Renal pelvis (tissue), 12 donors: ENCODE measurements around the gene CACNA2D2. TPM values are rescaled to one million over a fixed set of nuclear protein-coding genes. Genes with fewer than 3 reads are reported as not detected.

Experiments used
- DNase-seq: peaks from one replicate; pipeline ENCODE4 v3.0.0-alpha.2; 2013
- long read RNA-seq, 16 experiments: transcript quantifications; one replicate each; lab custom pipeline, GENCODE V29; 2026
- polyA plus RNA-seq, 3 donors: library from polyadenylated mRNA; unstranded; fragments of 120-200 nt; gene quantifications; one replicate each; pipeline ENCODE4 v1.2.1, GENCODE V29; 2013; ENCODE audit not compliant: insufficient read length in 3 of 3

Gene CACNA2D2
- polyA plus RNA-seq = 10 to 100 TPM; 17.2 to 18.3 (median 17.9) TPM
- long read RNA-seq, donor 1 = 0 reads
- long read RNA-seq, donor 2 = 0 reads
- long read RNA-seq, donor 3 = 0 reads
- long read RNA-seq, donor 4 = 0 reads
- long read RNA-seq, donor 5 = 0 reads
- long read RNA-seq, donor 6 = 0 reads
- long read RNA-seq, donor 7 = 0 reads
- long read RNA-seq, donor 8 = 0 reads
- long read RNA-seq, donor 9, partial matches to known transcripts = 5 of 5 reads
- long read RNA-seq, donor 9, other reads (novel, unspliced or antisense) = 0 of 5 reads
- long read RNA-seq, donor 10 = 0 reads
- long read RNA-seq, donor 11 = 0 reads
- long read RNA-seq, donor 12 = 0 reads
- long read RNA-seq, donor 13 = 0 reads
- long read RNA-seq, donor 14 = 0 reads
- long read RNA-seq, donor 15, partial matches to known transcripts = 0 of 5 reads
- long read RNA-seq, donor 15, other reads (novel, unspliced or antisense) = 5 of 5 reads
- long read RNA-seq, donor 16 = 0 reads

DNA sequence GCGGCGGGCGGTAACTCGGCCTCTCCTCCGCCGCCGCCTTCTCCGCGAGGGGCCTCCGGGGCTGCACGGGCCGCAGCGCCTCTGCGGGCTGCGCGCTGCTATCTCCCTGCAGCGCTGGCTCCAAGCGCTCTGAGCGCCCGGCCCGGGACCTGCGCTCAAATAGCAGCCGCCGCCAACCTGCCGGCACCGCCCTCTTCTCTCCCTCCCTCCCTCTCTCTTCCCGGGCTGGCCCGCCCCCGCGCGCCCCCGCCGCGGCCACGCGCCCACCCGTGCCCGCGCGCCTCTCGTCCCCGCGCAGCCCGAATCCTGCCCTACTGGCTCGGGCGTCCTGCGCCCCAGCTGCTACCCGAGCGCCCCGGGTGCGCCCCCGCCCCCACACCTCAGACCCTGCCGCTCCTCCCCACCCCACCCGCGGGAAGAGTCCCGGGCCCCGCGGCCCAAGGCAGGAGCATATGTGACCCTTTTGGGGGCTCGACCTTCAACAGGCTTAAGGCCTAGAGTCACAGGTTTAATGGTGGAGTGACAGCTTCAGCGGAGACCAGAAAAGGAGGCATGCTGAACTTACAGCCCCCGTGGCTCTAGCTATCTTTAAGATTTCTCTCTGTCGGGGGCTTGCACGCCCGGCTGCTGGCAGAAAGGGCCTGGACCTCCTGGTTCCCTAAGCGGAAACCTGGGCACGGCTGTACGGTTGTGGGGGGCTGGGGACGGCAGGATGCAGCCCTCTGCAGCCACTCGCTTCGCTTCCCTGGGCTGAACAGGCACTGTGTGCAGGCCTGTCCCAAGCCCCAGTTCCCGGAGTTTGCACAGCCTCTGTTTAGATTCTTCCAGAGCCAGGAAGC, at the start of gene CACNA2D2:
Gene CACNA2D2, minus strand, starts transcription at position 131 of the 839 bp plus-strand sequence. CDS start 211 bp downstream, outside the sequence.
- peak; percentile 48 for DNase-seq

DNA sequence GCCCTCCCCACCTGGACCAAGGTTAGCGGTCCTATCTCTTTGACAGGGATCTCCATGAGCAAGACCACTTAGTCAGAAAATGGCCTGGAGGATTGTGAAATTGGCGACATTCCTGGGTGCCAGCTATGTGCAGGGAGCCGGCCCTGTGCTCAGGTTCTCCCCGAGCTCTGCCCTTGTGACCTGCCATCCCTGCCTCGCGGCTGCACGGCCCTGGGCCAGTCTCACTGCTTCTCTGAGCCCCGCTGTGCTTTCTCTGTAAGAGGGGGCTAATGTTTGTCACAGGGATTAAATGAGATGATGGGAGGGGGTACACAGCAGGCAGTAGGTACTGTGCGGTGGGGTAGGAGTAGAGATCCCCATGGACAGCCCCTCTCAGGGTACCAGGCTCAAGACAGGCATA, 49.2 kb upstream of the CACNA2D2 start:
- no peak for DNase-seq

DNA sequence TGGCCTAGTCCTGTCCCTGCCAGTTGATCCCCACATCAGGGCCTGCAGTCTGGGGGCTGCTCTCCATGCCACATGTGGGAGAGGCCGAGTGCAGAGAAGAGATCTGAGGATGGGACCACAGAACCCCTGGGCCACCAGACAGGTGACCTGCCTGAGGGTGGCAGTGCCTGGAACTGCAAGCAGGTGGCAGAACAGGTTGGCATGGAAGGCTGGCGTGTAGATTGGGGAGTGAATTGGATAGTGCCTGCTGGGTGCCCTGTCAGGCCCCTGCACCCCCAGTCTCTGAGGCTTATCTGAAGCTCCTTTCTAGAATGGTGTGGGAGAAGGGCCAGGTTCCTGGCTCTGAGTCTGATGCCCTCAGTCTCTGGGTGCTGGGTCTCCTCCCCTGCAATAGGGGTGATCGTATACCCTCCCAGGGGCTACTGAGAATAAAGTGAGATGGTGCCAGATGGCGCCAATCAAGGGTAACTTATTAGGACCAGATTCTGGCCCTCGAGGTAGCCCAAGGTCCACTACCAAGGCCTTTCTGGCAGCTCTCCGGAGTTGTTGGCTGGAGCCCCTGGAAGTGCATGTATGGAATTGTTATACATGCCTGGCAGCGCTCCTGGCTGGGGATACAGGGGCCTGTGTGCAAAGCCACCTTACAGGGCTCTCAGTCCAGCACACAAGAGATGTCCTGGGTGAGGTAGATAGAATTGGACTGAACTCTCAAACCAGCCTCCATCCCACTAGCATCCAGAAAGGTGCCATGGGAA, 48.4 kb upstream of the CACNA2D2 start:
- DNase-seq = no peak

DNA sequence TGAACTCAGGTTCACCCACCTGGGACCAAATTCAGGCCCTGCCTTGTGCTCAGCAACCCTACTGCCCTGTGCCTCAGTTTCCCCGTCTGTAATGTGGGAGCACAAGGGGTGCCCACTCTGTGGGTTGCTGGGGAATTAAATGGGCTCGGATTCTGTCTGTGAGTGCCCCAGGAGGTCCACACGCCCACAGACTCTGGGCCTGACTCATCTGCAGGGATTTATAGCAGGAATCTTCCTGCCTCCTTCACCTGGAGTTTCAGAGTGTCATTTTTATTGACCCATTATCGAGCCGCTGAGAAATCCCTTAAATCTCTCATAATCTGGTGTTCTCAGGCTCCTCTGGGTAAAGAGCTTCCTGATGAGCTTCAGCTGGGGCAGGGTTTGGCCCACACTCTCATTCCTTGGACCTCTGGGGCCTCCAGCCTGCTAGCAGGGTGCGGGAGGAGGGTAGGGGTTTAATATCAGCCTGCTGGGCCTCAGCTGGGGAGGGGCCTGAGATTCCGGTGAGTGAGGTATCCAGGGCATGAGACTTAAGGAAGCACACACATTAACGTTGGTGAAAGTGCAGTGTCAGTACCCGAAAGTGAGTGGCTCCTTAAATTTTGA, 47.7 kb upstream of the CACNA2D2 start:
- no peak for DNase-seq

DNA sequence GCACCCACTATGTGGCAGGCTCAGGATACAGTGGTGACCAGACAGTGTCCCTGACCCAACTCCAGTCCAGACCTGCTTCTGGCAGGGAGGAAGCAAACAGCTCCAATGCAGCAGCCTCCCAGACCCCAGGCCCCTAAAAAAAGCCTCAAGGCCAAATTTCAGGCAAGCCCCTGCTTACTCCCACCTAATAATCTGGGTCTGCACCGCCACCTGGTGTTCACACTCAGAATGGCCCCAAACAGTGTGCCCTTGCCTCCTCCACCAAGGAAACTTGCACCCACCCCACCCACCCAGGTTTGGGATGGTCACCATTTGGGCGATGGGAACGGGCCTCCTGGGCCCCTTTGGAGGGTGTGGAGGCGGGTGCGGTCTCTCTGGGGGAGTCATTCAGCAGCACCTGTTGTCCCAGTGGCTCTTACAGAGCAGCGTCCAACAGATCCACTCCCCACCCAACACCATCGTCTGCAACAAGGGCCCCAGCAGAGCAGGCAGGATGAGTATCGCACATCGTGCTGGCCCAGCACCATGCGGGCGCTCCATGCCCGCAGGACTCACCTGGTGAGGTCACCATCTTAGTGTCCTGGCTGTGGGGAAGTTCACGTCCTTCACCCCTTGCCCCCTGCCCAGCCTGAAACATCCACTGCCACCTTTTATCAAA, 46.8 kb upstream of the CACNA2D2 start:
- DNase-seq = peak; percentile 56

DNA sequence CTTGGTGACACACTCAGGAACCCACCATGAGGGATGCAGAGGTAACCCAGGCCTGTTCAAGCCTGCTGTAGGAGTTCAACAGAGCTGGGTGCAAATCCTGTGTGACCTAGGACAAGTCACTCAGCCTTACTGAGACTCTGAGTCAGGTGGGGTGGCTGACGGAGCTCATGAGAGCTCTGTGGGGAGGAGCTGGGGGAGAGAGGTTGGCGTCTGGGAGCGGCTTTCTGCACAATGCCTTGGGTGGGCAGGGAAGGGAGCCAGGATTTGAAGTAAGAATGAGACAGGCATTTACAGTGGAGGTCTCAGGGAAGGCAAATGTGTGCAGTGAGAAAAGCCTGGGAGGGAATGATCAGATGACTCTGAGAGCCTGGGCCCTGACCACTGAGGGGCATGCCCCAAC, 45.8 kb upstream of the CACNA2D2 start:
- DNase-seq = no peak

DNA sequence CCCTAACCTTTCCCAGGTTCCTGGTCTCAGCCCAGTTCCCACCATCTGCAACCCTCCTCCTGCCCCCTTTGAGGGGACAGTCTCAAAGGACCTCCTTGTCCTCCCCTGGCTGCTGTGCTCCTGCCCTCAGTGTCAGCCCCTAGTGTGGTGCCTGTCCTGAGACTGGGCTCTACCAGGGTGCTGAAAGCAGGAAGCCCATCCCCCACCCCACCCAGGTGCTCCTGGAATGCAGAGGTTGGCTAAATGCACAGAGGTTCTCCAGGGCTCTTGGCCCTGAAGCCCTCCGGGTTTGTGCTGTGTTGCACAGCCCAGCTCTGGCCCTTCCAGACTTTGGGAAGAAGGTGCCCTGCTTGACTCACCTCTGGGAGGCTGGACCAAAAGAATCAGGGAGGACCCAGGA, 42.3 kb upstream of the CACNA2D2 start:
- DNase-seq = no peak

DNA sequence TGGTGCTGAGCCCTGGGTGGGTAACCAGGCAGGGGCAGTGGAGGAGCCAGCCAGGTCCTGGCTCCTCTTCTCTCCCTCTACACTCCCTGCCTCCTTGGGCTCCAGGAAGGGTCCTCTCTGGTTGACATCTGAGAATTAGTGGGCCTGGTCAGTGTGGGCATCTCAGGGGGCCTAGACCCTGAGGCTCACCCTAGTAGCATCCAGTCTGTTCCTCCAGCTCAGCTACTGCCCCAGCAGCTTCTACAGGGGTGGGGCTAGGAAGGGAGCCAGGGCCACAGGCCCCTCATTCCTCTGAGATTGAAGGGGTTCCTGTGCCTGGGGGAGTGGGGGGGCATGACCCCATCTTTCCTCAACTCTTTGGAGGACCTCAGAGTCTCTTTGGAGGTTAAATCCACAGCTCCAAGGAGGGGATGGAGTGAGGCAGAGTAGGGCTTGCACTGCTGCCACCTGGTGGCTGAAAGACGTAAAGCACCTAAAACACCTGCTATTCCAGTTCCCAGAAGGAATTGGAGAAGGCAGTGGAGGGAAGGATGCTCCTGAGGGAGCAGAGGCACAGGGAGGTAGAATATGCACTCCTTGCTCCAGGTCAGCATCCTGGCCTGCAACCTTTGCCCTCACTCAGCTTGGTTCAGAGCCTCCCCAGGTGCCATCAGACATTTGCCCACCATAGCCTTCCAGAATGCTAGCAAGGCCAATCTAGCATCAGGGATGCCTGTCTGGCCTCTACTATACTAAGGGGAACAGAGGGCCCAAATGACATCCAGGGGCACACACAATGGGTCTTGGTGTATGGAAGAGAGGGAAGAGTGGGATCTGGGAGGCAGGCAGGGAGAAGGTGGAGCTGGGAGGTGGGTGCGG, 39.0 kb upstream of the CACNA2D2 start:
- peak; percentile 74 for DNase-seq

DNA sequence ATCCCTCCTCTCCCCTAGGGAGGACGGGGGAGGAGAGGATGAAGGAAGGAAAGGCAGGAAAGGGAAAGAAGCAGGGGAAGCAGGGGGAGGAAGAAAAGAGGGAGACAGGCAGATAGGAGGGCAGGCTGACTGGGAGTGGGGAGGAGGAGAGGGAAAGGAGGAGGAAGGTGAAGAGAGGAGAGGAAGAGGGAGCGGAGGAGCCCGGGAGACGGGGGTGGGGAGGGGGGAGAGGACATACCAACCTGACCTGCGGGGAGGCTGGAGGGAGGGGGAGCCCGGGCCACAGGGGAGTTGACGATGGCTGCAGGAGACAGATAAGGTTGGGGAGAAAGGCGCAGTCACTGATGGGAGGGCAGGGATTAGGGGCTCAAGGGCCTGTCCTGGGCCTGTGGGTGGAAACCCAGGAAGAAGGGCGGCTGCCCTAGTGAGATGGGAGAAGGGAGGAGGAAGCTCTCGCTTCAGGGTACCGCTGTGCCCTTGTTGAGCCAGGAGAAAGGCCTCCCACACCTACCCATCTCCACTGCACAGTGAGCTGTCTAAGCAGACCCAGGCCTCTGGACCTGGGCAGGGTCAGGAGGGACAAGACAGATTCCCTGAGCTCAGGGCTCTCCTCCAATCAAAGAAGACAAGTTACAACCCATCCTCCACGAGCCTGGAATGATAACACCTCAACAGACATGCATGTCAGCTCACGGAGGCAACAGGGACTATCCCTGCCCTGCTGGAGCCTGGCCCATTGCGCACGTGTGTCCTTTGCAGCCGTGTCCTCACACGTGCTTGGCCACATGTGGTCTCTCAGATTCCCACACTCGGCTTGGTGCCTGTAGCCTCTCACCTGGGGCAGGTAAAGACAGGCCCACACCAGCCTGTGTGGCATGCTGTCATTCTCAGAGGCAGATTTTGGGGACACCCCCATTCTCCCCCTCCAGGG, 36.2 kb upstream of the CACNA2D2 start:
- DNase-seq = no peak

DNA sequence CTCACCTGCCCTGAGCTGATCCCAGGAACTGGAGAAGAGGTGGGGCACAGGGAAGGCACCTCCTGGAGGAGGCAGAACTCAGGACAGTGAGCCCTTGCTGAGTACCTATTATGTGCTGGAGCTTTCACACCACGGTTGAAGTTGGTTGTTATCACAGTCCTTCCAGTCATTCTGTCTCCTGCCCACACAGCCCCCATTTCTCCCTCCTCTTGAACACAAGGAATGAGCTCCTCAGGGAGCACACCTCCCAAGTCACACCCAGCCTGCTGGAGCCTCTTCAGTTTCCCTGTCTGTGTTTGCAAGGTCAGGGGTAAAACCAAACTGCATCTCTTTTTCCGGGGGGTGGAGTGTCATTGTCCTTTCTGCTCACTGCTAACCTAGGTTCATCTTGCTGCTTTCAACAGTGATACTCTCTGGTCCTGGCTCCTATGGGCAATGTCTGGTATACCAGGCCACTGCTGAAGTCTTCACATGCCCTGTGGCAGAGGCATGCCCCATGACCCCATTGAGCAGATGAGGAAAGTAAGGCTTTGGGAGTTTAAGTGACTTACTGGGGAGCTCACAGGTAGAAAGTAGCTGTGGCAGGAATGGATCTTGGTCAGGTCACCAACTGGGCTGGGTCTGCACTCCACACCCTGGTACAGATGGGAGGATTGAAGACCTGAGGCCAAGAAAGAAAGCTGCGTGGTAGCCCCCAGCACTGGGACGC, 34.1 kb upstream of the CACNA2D2 start:
- DNase-seq = no peak

DNA sequence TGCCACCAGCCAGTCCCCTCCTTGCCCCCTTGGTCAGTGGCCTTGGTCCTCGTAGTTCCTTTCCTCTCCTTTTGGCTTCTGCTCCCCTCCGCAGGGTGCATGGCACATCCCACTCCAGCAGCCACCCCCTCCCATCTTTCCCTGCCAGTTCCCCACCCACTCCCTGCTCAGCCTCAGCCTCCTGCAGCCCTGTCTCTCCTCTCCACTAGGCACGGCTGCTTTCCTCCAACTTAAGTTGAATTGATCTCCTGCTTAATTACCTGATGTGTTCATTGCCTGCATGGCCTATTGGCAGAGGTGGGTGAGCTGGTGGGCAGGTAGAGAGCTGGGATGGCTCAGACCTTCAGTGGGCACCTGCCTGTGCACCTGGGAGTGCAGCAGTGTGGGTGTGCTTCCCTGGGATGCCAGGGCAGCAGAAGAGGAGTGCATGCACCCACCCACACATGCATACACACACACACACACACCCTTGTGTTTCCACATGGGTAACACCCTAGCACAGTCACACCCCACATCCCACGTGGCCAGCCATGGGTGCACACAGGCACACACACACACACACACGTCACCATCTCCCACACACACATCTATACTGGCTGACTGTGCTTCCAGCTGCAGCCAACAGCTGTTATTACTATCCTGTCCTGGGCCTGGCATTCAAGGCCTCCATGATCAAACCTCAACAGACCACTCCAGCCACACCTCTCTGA, 33.2 kb upstream of the CACNA2D2 start:
- DNase-seq = no peak

DNA sequence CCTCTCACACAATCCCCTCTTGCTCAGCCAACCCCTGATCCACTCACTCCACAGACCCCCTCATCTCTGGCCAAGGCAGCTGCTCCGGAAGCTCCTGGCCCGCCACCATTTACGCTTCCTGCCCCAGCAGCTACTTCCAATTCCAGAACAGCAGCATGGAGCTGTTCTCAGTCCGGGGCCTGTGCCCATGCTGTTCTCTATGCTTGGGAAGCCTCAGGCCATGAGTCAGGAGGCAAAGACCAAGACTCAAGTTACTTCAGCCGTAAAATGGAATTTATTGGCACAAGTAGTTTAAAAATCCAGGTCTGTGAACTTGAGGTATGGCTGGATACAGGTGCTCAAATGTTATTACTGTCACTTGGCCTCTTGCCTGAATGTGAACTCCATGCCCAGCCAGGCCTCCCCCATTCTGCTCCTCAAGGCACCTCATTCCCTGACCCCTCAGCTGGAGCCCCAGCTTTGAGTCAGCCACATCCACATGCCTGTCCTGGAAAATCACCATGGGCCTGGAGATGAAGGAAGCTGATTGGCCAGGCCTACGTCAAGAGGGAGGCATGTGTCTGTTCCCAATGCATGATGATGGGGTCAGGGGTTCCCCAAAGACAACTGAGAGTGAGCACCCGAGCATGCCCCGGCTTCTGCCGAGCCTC, 31.4 kb upstream of the CACNA2D2 start:
- DNase-seq = no peak

DNA sequence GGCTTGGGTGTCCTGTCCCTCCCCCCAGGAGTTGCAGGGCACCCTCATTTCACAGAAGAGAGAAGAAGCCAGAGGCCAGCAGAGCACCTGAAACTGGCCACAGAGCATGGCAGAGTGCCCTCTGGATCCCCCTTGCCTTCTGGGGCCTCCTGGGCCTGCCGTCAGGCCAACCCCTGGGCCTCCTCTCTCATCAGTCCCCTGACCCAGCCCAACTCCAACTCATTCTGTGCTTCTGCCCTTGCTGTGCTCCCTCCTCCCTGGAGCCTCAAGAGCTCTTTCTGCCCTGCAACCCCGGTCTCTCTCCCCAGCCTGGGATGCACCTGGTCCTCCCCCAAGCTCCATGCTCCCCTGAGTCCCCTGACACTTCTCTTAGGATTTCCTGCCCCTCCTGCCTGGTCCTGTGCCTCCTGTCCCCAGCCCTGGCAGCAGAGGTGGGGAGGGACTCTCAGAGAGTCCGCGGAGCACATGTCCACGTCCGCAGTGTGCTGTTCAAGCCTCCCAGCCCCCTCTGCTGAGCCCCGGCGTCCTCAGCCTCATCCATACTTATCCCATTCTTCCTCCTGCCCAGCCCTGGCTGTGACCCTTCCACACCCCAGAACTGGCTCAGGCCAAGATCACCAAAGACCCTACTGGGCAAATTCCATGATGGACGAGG, 30.5 kb upstream of the CACNA2D2 start:
- no peak for DNase-seq

DNA sequence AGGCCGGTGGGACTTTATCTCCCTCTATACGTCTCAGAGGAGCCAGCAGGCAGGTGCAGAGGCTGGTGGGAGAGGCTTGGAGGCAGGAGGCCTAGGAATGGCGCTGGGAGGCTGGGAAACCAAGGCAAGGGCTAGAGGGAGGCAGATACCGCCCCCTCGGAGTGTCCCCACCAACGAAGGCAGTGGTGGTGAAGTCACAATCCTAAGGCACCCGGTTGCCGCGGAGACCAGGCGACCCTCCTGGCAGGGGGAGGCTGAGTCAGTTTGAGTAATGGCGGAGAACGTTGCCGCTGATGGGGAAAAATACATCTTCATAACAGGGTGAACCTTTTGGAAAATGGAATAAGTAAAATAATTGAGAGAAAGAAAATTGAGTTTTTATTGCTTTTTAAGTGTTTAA, 29.9 kb upstream of the CACNA2D2 start:
- no peak for DNase-seq

DNA sequence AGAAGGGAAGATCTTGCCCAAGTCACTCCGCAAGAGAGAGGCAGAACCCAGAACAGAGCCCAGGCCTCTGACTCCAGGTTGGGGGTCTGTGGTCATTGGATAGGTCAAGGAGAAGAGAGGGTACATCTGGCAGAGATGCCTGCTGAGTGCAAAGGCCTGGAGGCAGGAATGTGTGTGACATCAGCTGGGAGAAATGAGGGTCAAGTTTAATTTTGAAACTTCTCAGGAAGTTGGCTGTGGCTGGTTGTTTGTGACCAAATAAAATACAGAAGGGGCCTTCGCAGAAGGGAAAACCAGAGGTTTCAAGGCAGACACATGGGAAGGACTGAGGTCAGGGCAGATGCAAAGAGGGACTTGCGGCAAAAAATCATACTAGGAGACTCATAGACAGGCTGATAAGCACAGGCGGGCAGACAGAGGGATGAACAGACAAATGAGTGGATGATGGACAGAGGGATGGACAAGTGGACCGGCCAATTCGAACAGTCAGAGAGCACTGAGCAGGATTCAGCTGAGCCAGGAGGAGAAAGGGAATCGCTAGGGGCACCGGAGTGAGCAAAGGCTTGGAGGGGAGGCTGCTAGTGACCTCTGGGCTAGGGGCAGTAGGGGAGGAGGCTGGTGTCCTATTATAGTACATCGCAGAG, 28.8 kb upstream of the CACNA2D2 start:
- DNase-seq = no peak

DNA sequence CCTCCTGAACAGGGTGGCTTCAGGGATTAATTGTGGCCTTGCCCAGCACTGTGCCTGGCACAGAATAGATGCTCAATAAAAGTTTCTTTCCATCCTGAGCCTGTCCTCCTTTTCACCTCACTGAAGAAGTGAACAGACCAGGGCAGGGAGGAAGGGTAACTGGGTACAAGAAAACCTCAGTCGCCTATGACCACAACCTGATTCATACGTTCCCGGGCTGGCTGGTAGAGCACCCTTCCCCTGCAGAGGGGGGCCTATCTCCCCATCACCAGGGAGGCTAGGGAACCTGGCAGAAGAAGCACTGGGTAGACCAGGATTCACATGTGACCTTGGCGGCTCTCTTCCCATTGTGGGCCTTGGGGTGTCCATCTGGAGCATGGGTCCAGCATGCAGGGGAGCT, 27.8 kb upstream of the CACNA2D2 start:
- DNase-seq = no peak
